Right hindlimb (tissue), 1 donor: ENCODE data around the gene EVC2.
"Not testable (repeated sequence)": the region's sequence is repeated elsewhere in the genome, so short reads cannot be mapped to it uniquely, and the experiment has no call there.

ENCODE experiments used
- DNase-seq: peaks from one replicate; pipeline ENCODE4 v3.0.0-alpha.2; 2018

EVC2 gene

DNA sequence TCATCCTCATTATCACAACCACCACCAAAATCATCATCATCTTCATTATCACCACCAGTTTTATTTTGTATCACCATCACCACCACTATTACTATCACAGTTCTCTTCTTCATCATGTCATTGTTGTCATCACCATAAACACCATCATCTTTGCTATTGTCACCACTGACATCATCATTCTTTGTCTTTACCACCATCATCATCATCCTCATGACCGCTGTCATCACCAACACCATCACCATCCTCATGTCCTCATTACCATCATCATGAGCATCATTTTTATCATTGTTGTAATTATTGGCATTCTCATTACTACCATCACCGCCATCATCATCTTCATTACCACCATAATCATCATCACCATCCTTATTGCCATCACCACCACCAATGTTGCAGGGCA is 34.0 kb upstream of the EVC2 start:
- DNase-seq, result no peak

DNA sequence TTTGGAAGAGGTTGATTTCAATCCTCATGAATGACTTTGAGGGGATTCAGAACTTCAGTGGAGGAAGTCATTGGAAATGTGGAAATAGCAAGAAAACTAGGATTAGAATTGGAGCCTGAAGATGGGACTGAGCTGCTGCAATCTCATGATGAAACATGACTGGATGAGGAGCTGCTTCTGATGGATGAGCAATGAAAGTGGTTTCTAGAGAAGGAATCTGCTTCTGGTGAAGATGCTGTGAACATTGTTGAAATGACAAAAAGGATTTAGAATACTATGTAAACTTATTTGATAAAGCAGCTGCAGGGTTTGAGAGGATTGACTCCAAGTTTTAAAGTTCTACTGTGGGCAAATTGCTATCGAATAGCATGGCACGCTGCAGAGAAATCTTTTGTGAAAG is 29.7 kb upstream of the EVC2 start:
- no peak for DNase-seq

DNA sequence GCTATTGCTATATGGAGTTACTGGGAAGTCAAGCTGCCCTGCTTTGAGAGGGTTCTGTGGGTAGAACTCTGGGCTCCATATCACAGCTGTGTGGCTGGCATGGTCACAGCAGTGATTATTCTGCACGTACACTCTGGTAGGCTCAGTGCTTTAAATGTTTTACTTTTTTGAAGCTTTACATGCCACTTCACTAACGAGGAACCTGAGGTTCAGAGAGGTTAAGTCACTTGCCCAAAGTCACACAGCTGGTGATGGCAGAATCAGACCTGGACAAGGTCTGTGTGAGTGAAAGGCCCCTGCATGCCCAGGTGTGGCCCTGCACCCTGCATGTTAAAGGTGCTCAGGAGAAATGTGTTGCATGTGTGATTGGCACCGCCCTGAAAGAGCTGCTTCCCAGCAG is 27.1 kb upstream of the EVC2 start:
- no peak for DNase-seq

DNA sequence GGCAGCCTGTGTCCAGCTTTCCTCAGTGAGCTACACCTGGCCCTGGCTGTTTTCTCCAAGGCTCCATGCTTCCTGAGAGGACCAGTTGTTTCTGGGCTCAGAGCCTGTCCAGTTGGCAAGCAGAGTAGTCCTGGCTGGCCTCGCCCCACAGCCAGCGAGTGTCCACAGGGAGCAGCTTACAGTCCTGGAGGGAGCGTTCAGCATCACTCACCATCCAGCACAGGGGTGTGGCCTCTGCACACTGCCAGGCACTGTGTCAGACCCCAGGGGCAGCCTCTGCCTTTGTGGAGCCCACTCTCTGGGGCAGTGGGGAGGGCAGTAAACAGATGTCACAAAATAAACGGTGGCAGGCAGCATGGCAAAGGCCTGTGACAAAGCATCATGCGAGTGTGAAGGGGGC is 26.5 kb upstream of the EVC2 start:
- DNase-seq, result no peak

DNA sequence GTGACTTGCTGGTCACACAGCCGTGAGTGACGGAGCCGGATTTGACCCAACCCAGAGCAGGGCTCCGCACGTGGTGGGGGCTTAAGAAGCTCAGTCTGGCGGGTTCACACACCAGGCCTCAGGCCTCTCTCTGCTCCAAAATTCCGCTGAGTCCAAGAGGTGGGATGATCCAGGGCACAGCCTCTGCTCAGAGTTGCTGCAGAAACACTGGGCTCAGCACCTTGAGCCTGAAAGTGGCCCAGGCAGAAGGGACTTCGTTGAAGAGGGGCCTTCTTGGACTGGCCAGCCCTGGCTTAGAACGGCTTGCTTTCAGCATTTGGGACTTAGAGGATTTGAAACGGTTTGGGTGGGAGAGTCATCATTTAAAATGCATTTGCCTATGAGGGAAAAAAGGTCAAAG is 23.8 kb upstream of the EVC2 start:
- DNase-seq, result no peak

DNA sequence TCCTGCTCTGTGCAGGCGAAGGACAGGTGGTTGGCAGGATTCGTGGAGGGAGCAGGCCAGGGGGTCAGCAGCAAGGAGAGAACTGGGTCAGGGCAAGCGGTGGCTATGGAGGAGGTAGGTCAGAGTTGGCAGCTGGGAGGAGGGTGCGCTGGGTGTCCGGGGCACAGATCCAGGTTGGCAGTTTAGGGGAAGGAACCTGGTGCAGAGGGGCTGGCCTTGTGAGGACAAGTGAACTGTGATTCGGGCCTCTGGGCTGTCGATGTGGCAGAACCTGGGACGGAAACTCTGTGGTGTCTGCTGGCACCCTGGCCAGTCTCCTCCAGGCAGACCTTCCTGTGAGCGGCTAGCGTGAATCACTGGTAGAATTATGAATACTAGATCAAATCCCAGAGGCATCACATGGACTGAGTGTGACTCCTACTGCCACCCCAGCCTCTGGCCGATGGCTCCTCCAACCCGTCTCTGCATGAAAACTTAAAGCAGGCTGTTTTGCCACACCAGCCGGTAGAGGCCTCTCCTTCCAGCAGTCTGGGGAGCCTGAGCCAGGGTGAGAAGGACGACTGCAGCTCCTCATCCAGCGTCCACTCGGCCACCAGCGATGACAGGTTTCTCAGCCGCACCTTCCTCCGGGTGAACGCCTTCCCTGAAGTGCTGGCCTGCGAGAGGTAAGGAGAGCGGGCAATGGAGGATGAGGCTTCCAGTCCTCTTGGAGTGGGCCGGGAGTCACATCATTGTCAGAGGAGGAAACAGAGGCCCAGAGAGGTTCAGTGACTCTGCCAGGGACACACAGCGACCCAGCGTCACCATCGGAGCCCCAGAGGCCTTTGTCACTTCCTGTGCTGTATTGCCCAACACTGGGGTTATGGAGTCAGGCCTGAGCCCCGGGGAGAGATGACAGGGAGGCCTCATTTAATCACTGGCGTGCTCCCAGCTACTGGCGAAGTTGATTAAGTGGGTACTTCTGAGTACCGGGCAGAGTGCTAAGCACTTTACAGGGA is 22.9 kb upstream of the EVC2 start:
- DNase-seq, result no peak

DNA sequence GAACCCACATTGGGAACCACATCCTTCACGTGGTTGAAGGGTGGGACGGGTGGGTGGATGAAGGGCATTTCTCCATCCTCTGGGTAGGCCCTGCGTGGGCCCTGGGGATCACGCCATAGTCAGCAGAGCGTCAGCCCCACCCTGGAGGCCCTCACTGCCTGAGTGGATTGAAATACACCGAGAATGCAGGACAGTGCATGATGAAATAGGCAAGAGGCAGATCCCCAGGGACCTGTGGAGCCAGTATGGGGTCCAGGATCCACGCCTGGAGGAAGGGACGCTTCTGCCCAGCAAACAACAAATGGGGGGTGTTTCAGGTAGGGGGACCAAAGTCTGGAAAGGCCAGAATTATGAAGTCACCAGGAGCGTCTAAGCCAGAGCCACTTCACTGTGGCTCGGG is 22.1 kb upstream of the EVC2 start:
- no peak for DNase-seq

DNA sequence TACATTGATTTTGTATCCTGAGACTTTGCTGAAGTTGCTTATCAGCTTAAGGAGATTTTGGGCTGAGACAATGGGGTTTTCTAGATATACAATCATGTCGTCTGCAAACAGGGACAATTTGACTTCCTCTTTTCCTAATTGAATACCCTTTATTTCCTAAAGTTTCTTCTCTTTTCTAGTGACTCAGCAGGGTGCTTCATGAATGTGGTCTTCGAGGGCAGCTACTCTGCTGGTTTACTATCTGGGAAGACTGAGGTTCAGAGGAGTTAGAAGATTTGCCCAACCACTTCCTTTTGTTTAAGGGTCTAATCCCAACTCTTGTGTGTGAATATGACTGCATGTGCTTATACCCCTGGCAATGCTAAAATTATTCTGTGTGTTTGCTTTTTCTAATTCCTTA is 20.1 kb upstream of the EVC2 start:
- not testable (repeated sequence) for DNase-seq

DNA sequence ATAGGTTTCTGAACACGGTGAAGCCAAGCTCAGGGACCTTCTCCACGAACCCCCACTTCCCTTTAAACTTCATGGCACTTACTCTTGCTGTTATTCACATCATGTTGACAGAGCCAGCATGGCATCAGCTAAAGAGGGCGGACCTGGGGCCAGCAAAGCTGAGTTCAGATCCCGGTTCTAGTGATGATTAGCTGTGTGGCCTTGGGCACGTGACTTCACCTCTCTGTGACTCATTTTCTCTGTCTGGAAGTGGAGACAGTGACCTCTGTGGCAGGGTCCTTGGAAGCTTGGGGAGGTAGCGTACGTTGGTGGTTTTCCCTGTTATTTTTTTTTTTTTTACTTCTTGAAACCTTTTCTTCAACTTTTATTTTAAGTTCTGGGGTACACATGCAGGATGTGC is 16.0 kb upstream of the EVC2 start:
- DNase-seq, result no peak

DNA sequence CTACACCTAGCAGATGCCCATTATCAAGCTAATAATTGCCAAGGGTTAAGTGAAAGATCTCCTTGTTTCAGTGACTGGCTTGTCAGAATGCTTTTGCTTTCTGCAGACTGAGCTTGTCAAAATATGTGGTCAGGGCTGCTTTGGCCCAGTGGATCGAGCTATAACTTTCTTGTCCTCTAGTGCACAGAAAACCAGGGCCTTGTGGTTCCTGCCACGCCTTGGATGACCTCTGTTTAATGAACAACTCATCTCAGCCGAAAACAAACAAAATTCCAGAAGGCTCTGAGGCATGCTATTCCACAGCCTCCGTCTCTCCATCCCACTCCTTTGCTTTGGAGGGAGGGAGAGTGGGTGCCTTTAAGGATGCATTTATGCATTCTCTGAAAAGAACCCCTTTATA is 14.0 kb upstream of the EVC2 start:
- DNase-seq, result no peak

DNA sequence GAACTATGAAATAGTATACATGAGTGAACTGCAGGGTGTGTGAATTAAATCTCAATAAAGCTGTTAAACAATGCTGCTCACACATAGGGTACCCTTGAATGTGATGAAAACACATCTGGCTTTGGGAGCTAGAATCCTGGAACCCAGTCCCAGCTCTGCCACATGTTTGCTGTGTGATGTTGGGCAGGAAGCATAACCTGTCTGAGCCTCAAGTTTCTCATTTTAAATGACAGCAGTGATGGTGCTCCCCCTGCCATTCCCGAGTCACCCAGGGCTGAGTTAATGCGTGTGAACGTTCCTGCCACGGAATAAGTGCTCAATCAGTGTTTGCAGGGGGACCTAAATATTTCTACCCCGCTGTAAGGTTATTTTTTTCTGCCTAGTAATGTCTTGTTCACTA is 13.6 kb upstream of the EVC2 start:
- DNase-seq, result no peak

DNA sequence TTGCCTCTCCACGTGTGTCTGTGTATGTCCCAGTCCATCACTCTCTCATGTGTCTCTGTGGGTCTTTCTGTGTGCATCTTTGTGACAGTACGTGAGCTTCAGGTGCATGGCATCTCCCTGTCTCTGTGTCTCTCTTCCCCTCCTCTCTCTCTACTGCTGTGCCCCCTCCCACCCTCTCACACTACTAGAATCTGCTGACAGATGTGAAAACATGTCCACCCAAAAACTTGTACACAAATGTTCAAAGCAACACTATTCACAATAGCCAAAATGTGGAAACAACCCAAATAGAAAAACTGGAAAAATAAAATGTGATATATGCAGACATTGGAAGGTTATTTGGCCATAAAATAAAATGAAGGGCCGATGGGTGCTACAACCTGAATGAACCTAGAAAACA is 12.6 kb upstream of the EVC2 start:
- no peak for DNase-seq

DNA sequence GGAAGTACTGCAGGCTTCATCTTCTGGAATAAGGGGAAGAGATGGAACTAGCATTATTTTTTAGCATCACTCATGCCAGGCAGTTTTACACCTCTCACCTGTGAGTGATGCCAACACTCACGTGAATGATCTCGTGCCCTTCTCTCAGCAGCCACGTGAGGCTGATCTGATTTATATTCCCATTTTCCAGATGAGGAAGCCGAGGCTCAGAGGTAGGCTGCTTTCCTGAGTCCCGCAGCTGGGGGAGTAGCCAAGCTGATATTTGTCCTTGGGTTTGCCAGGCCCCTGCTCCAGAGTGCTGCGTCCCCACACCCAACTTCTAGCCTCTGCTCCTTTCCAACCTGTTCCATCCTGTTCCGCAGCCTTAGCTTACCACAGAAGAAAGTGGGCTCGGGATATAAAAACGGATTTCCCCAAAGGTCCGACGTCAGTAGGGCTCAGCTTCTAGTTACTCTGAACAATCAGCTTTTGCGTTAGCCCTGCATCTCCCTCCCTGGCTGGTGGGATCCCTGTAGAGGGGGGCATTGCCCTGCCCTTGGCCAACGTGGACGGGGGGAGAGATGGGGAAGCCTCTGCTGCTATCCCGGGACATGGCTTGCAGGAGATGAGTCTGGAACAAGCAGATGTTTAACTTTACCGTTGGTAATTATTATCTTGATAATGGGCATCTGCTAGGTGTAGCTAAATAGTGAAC is 11.9 kb upstream of the EVC2 start:
- DNase-seq, result no peak

DNA sequence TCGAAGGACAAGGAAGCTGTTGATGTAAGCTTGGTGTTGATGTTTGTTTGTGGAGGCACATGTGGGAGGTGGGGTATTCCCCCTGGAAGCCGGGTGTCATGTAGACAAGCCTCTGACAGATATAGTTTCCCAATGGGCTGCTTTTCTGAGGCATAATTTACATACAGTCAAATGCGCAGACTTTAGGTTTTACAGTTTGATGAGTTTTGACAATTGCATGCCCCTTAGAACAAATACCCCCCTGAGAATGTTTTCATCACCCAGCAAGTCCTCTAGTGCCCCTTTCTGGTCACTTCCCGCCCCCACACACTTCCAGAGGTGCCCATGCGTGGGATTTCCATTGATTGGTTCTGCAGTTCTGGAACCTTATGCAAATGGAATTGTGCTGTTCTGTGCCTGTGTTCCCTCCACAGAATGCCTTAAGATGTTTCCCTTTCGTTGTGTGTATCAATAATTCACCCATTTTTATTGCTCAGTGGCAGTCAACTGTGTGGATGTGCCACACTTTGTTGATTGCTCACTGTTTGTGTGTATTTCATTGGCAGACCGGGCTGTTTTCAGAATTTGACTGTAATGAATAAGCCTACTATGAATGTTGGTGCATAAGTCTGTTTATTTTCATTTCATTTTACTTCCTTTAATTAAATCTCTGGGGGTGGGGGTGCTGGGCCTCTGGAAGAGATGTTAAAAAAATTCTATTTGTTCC is 11.1 kb upstream of the EVC2 start:
- no peak for DNase-seq

DNA sequence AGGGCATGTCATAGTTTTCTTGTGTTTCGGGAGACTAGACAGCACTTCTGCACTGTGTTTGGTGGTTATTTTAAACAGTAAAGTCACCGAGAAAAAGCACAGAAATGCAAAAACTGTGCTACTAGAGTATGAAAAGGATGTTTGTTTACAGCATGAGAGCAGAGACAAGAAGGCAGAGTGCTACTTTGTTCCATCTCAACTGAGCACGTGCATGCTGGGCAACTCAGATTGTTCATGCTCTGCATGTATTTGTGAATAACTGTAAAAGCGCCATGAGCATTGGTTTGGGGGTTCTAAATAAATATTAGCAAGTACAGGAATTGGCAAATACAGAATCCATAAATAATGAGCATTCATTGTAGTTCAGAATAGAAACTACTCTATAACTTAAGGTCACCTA is 10.1 kb upstream of the EVC2 start:
- no peak for DNase-seq

DNA sequence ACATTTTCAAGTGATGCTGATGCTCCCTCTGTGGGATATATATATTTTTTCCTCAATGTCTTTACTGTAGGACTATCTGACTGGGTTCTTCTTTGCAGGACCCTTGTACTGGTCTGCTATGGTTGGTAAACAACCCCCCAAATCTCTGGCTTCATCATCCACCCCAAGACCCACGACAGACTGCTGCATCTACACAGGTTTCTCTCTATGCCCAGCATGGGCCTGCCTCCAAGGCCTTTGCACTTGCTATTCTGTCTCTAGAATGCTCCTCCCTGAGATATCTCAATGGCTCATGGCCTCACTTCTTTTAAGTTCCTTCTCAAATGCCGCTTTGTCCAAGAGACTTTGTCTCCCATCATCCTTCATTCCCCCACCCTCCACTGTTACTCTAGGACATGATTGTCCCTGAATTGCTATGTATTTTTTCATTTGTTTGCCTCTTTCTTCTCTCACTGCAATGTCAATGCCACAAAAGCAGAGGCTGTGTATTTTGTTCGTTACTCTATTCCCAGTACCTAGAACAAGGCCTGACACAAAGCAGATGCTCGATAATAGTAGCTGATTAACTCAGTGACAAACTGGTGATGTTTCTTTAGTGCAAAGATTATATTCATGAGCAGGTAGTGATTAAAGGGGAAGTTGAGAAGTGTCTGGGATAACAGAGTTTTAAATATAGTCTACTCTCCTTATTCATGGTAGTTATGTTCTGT is 9.2 kb upstream of the EVC2 start:
- DNase-seq, result no peak

DNA sequence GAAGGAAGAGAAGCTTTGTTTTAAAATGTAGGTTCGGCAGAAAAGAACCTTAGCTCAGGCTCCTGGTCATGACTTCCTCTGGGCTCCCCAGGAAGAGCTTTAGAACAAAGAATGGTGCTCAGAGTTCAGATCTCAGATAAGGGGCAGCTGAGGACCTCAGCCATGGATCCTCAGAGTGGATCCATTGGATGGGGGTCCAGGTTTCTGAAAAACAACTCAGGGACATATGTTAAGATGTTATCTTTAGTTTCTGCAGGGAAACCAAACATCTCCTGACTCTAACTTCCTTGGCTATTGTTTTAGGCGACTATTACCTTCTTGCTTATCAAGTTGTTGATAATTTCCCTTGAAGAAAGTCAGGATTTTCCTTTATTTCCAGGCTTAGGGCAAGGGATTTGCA is 8.0 kb upstream of the EVC2 start:
- no peak for DNase-seq

DNA sequence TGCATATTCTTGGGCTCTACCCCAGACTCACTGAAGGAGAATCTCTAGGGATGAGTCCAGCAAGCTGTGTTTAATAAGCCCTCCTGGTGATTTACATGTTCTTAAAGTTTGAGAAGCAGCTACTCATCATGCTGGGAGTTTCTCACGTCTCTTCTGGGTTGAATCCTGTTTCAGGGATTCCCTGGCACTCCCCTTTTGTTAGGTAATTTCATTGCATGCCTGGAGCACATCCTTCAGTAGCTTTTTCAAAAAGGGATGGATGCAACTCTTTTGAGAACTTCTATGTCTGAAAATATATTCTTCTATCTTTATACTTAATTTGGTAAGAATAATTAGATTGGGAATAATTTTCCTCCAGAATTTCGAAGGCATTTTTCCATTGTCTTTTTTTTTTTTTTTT is 7.0 kb upstream of the EVC2 start:
- DNase-seq, result no peak

DNA sequence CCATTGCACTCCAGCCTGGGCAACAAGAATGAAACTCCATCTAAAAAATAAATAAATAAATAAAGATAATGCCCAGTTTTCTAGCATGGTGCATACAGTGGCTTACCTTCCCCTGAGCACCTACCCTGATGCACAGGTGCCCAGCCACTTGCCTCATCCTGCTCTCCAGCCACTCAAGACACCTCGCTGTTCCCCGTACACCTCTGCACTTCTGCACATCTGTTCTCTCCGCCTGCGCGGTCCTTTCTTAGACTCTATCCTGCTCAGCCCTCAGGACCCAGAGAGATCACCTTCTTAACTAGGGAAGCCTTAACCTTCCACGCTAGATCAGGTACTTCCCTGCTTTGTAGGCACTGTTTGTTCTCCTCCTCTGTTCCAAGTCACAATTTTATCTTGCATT is 5.5 kb upstream of the EVC2 start:
- DNase-seq, result no peak

DNA sequence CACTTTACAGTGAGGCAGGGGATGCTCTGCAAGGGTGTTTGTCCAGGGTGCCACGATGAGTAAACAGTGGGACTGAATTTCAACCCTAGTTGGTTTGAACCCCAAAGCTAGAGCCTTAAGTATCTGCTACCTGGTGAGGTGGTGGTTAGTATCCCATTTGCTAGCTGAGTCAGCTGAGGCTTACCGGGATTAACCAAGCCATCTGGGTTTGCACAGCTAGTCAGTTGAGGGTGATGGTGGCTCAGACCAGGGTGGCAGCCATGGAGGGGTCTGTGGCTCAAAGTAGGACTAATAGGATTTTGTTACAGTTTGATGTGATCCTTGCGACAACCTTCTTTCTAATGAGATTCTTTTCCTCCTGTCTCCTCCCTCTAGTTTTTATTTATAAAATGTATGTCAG is 4.6 kb upstream of the EVC2 start:
- no peak for DNase-seq

DNA sequence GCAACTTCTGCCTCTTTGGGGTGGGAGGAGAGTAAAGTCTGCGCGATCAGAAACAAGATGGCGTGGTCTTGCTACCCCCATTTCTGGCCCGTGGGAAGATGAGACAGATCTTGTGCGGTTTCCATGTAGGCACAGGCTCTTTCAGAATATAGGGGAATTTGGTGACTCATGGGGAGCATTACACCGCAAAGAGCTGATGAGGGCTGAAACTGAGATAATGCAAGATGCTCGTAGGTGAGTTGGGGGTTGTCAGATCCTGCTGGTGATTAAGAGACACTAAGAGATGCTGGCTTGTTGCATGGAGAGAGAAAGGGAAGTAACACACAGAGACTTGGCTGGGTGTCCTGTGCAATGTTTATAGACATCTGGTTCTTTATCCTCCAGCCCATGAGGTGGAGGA is 4.2 kb upstream of the EVC2 start:
- DNase-seq, result no peak

DNA sequence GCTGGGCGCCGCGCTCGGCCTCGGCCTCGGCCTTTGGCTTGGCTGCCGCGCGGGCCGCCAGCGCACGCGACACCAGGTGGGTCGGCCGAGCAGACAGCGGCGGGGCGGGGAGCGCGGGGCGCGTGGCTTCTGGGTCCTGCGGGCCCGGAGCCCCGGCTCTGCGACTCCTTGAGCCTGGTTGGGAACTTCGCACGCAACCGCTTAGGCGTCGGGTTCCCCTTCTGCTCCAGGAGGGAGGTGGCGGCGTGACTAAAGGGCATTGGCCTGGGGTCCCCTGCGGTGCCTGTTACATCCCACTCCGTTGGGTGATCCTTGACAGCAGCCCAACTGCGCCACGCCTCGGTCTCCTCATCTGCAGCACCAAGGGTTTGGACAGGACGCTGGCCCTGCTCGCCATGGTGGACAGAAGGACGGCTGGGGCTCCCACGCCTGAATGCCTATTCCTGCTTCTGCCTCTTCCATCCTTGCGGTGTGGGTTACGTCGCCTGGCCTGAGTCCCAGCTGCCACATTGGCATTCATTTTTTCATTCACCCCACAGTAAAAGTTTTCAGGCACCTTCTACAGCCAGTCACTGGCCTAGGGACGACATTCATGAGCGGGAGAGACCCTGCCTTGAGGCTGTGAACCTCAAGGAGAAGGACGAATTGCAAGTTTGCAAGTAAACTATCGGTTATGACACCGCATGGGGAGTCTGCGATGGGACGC is 3.3 kb upstream of the EVC2 start:
- peak; percentile 54 for DNase-seq
